Stimulated activated CD8-positive, alpha-beta memory T cell treated with anti-CD3 and anti-CD28 coated beads, Interleukin-15, amount 100 ng/mL, for 24 hours (primary cell): ENCODE measurements around the gene ENTPD1.
"Not testable (repeated sequence)": the region's sequence is repeated elsewhere in the genome, so short reads cannot be mapped to it uniquely, and the experiment has no call there.

Experiments
- DNase-seq: peaks from one replicate; pipeline ENCODE4 v3.0.0-alpha.2; 2020; ENCODE audit warnings: low read depth

ENTPD1 gene

DNA sequence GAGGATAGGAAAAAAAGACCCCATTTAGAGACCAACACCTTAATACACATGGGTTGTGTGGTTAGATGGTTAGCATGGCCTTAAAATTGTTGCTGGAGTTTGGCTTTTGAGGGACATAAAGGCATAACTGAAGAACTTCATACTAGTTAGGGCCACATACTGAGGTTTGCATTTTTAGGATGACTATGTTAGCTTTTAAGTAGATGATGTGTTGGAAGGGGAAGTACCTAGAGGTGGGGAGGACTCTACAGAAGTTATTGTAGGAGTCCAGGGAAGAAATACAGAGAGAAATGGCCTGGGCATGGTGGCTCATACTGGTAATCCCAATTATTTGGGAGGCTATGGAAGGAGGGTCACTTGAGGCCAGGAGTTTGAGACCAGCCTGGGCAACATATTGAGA is 40.5 kb downstream of the ENTPD1 start:
- no peak for DNase-seq

DNA sequence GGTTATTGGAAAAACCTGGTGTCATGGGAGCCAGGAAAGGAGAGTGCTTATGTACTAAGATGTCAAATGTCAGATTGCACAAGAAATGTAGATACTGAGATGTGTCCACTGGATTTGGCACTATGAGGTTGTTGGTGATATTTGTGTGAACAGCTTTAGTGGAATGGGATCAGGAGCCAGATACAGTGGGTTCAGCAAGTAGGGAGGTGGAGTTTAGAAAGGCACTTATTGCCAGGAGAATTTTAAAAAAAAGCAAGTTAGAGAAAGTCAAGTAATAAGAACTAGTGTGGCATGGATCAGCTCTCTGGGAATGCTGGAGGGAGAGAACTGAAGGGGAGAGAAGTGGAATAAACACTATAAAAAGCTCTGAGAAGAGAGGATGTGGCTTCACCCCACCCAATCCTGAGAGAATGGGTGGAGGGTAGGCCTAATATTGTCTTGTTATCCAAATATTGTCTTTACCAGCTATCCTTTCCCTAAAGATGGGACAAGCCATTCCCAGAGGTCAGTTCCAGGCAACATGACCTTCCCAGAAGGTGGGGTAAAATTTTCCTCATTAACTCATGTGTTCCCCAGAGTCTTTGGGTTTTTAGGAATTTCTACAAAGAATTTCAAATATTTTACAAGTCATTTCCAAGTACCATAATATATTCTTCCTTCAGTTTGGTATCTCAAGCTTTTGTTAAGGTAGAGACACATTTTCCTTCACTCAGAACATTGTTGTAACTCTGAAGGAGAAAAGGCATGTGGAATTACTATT is 42.3 kb downstream of the ENTPD1 start:
- no peak for DNase-seq

DNA sequence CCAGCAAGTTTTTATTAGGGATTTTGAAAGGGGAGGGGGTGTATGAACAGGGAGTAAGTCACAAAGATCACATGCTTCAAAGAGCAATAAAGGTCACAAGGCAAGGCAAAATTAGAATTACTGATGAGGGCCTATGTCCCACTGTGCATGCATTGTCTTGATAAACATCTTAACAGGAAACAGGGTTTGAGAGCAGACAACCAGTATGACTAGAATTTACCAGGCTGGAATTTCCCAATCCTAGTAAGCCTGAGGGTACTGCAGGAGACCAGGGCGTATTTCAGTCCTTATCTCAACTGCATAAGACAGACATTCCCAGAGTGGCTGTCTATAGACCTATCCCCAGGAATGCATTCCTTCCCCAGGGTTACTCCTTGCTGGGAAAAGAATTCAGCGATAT is 44.3 kb downstream of the ENTPD1 start:
- not testable (repeated sequence) for DNase-seq

DNA sequence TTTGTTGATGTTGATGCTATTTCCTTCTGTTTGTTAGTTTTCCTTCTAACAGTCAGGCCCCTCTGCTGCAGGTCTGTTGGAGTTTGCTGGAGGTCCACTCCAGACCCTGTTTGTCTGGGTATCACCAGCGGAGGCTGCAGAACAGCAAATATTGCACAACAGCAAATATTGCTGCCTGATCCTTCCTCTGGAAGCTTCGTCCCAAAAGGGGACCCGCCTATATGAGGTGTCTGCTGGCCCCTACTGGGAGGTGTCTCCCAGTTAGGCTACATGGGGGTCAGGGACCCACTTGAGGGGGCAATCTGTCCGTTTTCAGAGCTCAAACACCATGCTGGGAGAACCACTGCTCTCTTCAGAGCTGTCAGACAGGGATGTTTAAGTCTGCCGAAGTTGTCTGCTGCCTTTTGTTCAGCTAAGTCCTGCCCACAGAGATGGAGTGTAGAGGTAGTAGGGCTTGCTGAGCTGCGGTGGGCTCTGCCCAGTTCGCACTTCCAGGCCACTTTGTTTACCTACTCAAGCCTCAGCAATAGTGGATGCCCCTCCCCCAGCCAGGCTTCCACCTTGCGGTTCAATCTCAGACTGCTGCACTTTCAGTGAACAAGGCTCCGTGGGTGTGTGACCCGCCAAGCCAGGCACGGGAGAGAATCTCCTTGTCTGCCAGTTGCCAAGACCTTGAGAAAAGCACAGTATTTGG is 50.9 kb downstream of the ENTPD1 start:
- DNase-seq, result not testable (repeated sequence)

DNA sequence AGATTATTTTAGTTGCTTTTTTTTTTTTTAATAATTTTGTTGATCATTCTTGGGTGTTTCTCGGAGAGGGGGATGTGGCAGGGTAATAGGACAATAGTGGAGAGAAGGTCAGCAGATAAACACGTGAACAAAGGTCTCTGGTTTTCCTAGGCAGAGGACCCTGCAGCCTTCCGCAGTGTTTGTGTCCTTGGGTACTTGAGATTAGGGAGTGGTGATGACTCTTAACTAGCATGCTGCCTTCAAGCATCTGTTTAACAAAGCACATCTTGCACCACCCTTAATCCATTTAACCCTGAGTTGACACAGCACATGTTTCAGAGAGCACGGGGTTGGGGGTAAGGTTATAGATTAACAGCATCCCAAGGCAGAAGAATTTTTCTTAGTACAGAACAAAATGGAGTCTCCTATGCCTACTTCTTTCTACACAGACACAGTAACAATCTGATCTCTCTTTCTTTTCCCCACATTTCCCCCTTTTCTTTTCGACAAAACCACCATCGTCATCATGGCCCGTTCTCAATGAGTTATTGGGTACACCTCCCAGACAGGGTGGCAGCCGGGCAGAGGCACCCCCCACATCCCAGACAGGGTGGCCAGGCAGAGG is 52.8 kb downstream of the ENTPD1 start:
- DNase-seq, result not testable (repeated sequence)

DNA sequence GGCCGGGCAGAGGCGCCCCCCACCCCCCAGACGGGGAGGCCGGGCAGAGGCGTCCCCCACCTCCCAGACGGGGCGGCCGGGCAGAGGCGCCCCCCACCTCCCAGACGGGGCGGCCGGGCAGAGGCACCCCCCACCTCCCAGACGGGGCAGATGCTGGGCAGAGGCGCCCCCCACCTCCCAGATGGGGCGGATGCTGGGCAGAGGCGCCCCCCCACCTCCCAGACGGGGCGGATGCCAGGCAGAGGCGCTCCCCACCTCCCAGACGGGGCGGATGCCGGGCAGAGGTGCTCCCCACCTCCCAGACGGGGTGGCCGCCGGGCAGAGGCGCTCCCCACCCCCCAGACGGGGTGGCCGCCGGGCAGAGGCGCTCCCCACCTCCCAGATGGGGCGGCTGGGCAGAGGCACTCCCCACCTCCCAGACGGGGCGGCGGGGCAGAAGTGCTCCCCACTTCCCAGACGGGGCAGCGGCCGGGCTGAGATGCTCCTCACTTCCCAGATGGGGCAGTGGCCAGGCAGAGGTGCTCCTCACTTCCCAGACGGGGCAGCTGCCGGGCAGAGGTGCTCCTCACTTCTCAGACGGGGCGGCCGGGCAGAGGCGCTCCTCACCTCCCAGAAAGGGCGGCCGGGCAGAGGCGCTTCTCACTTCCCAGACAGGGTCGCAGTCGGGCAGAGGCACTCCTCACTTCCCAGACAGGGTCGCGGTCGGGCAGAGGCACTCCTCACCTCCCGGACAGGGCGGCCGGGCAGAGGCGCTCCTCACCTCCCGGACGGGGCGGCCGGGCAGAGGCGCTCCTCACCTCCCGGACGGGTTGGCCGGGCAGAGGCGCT is 53.6 kb downstream of the ENTPD1 start:
- DNase-seq, result no peak

DNA sequence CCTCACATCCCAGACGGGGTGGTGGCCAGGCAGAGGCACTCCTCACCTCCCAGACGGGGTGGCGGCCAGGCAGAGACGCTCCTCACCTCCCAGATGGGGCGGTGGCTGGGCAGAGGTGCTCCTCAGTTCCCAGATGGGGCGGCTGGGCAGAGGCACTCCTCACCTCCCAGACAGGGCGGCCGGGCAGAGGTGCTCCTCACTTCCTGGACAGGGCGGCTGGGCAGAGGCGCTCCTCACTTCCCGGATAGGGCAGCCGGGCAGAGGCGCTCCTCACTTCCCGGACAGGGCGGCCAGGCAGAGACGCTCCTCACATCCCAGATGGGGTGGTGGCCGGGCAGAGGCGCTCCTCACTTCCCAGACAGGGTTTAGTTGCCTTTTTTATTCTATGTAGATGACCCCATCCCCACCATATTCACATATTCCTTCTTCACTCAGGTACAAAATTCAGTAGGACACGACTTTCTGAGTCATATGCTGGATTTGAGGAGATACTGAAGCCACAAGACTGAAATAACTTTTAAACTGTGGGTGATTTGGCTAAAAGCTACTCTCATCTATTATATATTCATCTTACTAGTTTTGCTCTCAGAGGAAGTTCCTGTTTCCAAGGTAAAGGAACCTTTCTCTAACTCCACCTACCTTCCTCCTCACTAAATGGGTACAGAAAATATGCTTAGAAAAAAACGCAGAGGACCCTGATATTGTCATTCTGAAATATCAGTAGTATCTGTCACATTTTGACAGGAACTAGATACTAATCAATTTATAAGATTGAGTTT is 54.4 kb downstream of the ENTPD1 start:
- no peak for DNase-seq

DNA sequence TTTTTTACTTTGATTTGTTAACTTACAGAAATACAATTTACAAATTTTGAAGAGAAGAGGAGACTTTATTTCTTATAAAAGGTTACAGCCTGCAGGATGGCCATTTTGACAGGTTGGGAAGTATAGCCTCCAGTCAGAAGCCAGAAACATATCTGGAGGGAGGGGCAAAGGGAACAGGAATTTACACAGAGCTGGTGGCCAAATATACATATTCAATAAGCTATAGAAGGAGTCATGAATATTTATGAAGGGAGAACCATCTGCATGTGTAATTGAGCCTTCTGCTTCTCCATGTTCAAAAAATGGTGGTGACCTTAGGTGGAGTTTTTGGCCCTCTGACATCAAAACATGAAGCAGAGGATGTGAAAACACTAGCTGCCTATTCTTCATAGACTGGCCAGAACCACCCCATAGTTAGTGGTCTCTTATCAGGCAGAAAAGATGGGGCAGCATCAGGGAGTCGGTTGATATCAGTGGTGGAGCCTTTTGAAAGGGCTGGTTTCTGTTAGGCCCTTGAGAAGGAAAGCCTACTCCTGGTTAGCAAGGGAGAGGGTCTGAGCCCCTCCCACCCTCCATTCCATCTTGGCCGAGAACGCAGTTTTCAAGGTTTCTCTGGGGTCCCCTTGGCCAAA is 57.2 kb downstream of the ENTPD1 start:
- DNase-seq, result no peak

DNA sequence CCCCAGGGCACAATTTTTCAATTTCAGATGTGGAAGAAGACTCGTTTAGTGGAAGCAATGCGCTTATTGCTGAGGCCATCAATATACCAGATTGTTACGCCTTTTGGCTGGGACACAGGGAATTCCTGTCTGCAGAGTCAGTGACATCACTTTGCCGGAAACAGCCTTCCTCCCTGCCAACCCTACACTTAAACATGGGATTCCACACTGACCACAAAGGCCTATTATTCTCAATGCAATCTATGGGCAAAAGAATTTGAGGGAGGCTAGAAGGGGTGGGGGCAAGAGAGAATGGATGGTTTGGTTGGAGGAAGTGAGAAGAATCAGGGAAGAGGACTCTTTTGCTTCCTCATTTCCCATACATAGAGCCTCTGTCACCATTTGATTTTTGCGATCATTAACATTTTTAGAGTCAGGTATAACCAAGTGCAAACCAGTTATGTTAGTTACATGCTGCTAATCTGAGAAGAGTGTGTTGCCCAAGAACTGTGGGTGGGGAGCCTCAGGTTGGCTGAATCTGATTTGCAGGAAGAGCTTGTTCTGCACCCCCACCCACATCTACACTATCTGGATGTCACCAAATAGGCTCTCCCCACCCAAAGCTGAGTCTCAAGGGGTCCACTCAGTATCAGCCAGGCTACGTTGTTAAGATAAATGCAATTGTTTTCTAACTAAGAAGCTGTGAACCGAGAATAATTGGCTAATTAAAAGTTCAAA is 58.2 kb downstream of the ENTPD1 start:
- DNase-seq, result no peak

DNA sequence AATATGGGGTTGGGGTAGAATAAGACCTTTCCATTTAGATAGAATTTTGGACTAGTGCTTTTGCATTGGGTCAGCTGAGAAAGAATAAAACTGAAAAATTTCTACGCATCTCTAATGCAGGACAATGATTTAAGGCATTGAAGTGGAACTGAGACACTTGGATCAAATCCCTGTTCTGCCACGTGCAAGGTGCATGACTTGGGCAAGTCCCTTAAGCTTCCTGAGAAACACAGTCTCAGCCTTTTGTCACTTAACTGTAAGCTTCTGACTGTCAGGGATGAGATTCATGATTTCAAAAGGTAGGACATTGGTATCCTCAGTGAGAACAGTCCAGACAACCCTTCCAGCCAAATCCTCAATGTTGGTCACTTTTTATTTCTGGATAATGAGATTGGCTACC is 59.2 kb downstream of the ENTPD1 start:
- no peak for DNase-seq

DNA sequence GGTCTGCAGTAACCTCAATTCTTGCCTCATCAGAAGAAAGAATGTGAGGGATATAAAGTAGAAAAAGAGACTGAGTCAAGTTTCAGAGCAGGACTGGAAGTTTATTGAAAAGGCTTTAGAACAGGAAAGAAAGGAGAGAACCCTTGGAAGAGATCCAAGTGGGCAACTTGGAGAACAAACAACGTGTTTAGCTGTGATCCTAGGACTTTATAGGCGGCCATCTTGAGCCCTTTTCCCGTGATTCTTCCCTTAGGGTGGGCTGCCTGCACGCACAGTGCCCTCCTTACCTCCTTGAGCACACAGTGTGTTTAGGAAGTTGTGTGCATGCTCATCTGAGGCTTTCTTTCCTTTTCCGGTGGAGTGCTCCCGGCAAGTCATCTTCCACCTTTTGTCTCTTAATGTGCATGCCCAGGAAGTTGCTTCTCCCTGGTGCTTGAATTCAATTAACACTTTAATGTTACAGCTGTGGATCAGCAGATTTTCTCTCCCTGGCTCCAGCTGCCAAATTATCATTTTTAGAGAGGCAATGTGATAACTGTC is 59.8 kb downstream of the ENTPD1 start:
- no peak for DNase-seq

DNA sequence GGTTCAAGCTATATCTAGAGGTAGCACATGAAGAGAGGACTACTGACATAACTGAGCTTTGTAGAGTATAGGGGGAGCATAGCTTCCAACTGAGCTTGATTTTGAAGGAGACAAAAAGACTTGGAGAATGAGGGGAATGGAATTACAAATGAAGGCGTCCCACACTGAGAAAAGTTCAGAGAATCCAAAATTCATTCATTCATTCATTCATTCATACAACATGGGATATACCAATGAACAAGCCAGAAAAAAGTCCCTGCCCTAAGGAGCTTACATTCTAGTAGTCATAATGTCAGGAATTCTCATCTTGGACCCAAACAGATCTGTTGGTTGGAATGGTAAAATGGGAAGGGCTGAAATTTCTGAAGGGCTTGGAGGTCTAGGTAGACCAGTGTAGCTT is 62.0 kb downstream of the ENTPD1 start:
- DNase-seq, result no peak

DNA sequence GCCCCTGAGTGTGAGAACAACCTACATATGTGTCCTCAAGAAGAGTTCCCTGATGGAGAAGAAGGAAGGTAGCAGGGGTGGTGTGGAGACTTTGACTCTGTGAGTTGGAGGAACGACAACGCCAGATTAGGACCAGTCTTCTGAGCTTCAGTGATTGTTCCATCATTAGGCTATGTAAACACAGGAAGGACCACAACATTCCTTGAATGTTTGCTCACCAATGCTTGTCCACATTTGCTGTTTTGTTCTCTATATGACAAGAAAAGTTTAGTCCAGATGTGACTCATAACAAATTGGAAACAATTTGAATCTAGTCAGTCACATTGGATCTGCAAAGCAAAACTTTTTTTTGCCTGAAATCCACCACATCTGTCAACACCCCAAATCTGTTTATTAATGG is 62.7 kb downstream of the ENTPD1 start:
- no peak for DNase-seq

DNA sequence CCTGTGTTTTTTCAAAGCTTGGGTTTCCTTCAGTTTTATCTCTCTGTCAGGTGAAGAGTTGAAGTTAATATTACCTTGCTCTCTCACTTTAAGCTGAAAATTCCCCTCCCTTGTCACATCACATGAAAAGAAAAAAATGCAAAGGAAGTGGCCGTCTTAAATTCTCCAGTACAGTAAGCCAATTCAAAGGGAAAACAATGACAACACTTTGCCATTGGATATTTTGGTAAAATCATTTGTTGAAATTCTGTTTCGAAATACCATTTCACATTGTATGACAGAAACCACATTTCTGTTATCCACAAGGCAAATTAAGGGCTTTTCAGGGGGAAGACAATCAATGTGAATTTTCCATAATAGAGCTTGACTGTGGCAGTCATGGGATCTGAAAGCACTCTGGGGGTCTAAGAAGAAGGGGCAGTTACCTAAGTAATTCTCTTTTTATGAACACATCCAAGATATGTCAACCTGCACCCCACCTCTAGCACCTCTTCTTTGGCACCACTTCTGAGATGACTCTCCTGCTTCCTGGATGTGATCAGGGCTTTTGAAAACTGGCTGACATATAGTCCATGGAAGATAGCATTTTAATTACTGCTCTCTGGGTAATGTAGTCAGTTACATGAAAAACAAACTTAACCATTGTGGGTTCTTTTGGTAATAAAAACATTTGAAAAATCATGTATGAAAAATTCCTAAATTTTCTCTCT is 63.8 kb downstream of the ENTPD1 start:
- DNase-seq, result no peak

DNA sequence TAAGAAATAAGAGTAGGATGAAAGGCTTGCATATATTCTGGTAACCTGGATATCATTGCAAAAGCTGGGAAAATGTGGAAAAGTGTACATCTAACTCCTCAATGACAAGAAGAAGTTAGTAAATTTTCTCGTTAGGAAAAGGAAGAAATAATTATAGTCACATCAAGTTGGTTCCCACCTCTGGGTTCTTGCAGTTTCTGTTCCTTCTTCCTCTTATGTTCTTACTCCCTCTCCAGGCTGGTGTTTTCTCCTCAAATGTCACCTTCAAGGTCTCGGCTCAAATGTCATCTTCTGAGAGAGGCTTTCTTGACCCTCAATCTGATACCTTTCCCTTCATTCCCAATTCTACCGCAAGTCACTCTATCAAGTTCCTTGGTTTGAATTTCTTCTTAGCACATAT is 64.4 kb downstream of the ENTPD1 start:
- DNase-seq, result no peak

DNA sequence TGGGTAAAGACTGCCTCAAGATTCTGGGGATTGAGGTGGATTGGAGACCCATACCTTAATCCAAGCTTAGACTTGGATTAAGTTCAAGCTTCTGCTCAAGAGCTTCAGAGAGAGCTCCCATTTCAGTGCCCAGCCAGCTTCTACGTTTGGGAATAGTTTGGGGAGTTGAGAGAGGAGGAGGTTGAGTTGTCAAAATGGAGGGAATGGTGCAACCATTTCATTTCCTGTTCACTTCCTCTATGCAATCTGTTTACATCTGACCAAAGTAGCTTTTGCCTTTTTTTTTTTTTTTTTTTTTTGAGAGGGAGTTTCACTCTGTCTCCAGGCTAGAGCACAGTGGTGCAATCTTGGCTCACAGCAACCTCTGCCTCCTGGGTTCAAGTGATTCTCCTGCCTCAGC is 65.8 kb downstream of the ENTPD1 start:
- no peak for DNase-seq

DNA sequence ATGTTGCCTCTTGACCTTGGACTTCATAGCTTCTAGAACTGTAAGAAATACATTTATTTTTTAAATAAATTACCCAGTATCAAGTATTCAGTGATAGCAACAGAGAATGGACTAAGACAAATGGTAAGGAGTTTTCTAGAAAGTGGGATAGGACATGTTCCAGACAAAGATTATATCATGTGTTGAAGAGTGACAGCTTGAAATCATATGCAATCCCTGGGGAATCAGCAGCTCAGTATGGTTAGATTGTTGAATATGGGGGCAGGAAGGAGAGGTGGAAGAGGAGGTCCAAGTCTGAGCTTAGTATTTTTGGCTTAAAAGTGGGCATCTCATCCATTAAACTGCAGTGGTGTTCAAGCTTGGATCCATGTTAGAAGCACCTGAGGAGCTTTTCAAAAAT is 74.1 kb downstream of the ENTPD1 start:
- no peak for DNase-seq

DNA sequence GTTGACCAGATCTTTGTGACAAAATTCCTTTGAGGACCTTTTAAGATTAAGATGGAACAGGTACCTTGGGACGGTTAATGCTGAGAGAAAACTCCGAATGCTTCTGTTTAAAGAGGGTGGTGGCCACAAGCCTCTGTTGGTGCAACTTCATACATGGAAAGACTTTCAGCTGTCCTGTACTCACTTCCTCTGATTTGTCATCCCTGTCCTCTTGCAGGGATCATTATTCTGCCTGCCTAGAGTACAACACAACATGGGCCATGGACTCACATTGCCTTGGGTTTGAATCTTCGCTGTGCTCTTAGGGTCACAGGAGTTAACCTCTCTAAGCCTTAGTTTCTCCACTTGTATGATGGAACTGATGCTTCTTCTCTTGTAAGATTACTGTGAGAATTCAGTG is 75.1 kb downstream of the ENTPD1 start:
- DNase-seq, result no peak

DNA sequence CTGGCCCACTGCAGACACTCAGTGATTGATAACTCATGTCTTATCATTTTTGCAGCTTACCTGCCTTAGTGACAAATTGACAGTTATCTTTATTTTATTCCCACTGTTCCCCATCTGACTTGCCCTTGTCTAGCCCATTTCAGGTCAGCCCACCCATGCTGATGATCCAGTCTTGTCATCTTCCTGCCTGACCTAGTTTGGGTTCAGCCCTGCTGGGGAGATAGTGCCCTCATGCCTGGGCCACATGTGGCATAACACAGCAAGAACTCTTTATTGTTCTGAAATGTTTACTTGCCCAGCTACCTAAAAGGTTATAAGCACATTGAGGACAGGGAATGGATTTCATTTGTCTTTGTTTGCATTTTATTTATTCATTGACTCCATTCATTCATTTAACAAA is 75.6 kb downstream of the ENTPD1 start:
- no peak for DNase-seq
